ENCODE results near the gene ZNF462. TPM values are rescaled to one million over a fixed set of nuclear protein-coding genes. Genes with fewer than 3 reads are reported as not detected.

Gene ZNF462
- total RNA-seq, 1 experiment from 2014 or later, result 121 TPM

DNA sequence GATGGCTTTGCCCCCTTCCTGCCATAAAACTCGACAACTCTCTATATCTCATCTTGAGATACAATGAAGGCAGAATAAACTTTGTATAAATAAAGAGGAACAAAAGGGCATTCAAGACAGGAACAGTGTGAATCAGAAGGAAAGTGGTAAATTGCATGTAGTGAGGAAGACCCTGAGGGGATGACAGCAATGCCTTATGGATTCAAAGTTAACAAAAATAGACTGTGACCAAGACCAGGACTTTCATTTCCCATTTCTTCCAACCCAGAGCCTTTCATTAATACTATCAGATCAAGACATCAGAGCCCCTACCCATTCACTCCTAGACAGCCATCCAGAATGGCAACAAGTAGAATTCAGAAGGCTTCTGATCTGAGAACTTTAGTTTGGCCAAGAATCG lies 46.4 kb upstream of the ZNF462 start (continued):
- TF ChIP-seq, protein P1, sequence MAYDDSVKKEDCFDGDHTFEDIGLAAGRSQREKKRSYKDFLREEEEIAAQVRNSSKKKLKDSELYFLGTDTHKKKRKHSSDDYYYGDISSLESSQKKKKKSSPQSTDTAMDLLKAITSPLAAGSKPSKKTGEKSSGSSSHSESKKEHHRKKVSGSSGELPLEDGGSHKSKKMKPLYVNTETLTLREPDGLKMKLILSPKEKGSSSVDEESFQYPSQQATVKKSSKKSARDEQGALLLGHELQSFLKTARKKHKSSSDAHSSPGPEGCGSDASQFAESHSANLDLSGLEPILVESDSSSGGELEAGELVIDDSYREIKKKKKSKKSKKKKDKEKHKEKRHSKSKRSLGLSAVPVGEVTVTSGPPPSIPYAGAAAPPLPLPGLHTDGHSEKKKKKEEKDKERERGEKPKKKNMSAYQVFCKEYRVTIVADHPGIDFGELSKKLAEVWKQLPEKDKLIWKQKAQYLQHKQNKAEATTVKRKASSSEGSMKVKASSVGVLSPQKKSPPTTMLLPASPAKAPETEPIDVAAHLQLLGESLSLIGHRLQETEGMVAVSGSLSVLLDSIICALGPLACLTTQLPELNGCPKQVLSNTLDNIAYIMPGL (CRISPR knock-in tag; IDR thresholded peaks at IDR 0.05), result no peak
- TF ChIP-seq ZNF317 (CRISPR knock-in tag; IDR thresholded peaks at IDR 0.05; ENCODE audit: borderline replicate concordance, low read depth), result no peak
- no peak for TF ChIP-seq NFATC4 (CRISPR knock-in tag; IDR thresholded peaks at IDR 0.05)
- TF ChIP-seq, protein P2, sequence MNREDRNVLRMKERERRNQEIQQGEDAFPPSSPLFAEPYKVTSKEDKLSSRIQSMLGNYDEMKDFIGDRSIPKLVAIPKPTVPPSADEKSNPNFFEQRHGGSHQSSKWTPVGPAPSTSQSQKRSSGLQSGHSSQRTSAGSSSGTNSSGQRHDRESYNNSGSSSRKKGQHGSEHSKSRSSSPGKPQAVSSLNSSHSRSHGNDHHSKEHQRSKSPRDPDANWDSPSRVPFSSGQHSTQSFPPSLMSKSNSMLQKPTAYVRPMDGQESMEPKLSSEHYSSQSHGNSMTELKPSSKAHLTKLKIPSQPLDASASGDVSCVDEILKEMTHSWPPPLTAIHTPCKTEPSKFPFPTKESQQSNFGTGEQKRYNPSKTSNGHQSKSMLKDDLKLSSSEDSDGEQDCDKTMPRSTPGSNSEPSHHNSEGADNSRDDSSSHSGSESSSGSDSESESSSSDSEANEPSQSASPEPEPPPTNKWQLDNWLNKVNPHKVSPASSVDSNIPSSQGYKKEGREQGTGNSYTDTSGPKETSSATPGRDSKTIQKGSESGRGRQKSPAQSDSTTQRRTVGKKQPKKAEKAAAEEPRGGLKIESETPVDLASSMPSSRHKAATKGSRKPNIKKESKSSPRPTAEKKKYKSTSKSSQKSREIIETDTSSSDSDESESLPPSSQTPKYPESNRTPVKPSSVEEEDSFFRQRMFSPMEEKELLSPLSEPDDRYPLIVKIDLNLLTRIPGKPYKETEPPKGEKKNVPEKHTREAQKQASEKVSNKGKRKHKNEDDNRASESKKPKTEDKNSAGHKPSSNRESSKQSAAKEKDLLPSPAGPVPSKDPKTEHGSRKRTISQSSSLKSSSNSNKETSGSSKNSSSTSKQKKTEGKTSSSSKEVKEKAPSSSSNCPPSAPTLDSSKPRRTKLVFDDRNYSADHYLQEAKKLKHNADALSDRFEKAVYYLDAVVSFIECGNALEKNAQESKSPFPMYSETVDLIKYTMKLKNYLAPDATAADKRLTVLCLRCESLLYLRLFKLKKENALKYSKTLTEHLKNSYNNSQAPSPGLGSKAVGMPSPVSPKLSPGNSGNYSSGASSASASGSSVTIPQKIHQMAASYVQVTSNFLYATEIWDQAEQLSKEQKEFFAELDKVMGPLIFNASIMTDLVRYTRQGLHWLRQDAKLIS (CRISPR knock-in tag; IDR thresholded peaks at IDR 0.05; ENCODE audit: borderline replicate concordance), result no peak
- no peak for TF ChIP-seq GABPB1 (CRISPR knock-in tag; IDR thresholded peaks at IDR 0.05)
- TF ChIP-seq ZNF396 (CRISPR knock-in tag; IDR thresholded peaks at IDR 0.05; ENCODE audit: borderline replicate concordance), result no peak
- TF ChIP-seq, protein P3, sequence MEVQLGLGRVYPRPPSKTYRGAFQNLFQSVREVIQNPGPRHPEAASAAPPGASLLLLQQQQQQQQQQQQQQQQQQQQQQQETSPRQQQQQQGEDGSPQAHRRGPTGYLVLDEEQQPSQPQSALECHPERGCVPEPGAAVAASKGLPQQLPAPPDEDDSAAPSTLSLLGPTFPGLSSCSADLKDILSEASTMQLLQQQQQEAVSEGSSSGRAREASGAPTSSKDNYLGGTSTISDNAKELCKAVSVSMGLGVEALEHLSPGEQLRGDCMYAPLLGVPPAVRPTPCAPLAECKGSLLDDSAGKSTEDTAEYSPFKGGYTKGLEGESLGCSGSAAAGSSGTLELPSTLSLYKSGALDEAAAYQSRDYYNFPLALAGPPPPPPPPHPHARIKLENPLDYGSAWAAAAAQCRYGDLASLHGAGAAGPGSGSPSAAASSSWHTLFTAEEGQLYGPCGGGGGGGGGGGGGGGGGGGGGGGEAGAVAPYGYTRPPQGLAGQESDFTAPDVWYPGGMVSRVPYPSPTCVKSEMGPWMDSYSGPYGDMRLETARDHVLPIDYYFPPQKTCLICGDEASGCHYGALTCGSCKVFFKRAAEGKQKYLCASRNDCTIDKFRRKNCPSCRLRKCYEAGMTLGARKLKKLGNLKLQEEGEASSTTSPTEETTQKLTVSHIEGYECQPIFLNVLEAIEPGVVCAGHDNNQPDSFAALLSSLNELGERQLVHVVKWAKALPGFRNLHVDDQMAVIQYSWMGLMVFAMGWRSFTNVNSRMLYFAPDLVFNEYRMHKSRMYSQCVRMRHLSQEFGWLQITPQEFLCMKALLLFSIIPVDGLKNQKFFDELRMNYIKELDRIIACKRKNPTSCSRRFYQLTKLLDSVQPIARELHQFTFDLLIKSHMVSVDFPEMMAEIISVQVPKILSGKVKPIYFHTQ (CRISPR knock-in tag; IDR thresholded peaks at IDR 0.05), result no peak

DNA sequence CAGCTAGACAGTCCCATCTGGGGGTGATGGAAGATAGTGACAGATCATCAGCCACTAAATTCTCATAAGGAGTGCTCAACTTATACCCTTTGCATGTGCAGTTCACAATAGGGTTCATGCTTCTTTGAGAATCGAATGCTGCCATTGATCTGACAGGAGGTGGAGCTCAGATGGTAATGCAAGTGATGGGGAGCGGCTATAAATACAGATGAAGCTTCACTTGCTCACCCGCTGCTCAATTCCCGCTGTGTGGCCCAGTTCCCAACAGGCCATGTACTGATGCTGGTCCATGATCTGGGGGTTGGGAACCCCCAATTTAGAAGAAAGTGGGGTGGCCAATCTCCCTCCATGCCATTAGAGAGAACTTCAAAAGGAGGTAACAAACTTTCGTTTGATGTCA lies 44.9 kb upstream of the ZNF462 start:
- peaks cover 12% of the 10 kb centered on the region for H3K36me3 Mint-ChIP-seq
- H3K4me3 Mint-ChIP-seq, result no peak overlapping the region
- ChIA-PET POLR2A (no interaction called here), CTCF (no interaction called here)
- no peaks in the 10 kb centered on the region for H3K4me1 Mint-ChIP-seq
- no peak overlapping the region for H3K27ac Mint-ChIP-seq
- no peak for ATAC-seq
- no peak for DNase-seq (ENCODE audit: low spot score)
- H3K9me3 Mint-ChIP-seq, result peaks cover 11% of the 10 kb centered on the region
- H3K27me3 Mint-ChIP-seq (ENCODE audit: low read depth), result no peaks in the 10 kb centered on the region; the same call in 1 of the 2 replicates
- TF ChIP-seq TEAD4 (CRISPR knock-in tag; IDR thresholded peaks at IDR 0.05) (no peak), JUN (CRISPR knock-in tag; IDR thresholded peaks at IDR 0.05) (no peak), ZBTB21 (CRISPR knock-in tag; IDR thresholded peaks at IDR 0.05; ENCODE audit: borderline replicate concordance) (no peak), ZNF416 (CRISPR knock-in tag; IDR thresholded peaks at IDR 0.05) (no peak), NR1H2 (CRISPR knock-in tag; IDR thresholded peaks at IDR 0.05) (no peak), NR2C2 (CRISPR knock-in tag; IDR thresholded peaks at IDR 0.05) (no peak), MYBL2 (CRISPR knock-in tag; IDR thresholded peaks at IDR 0.05) (no peak), TCF7 (CRISPR knock-in tag; IDR thresholded peaks at IDR 0.05; ENCODE audit: low read depth) (no peak), SP1 (CRISPR knock-in tag; conservative IDR thresholded peaks at IDR 0.05) (no peak), SOX15 (CRISPR knock-in tag; IDR thresholded peaks at IDR 0.05) (no peak), ZNF671 (CRISPR knock-in tag; IDR thresholded peaks at IDR 0.05) (no peak), GRHL2 (CRISPR knock-in tag; IDR thresholded peaks at IDR 0.05; ENCODE audit: insufficient replicate concordance, severe bottlenecking) (no peak)
- TF ChIP-seq, protein P4, sequence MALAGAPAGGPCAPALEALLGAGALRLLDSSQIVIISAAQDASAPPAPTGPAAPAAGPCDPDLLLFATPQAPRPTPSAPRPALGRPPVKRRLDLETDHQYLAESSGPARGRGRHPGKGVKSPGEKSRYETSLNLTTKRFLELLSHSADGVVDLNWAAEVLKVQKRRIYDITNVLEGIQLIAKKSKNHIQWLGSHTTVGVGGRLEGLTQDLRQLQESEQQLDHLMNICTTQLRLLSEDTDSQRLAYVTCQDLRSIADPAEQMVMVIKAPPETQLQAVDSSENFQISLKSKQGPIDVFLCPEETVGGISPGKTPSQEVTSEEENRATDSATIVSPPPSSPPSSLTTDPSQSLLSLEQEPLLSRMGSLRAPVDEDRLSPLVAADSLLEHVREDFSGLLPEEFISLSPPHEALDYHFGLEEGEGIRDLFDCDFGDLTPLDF (CRISPR knock-in tag; IDR thresholded peaks at IDR 0.05), result no peak
- TF ChIP-seq, protein P5, sequence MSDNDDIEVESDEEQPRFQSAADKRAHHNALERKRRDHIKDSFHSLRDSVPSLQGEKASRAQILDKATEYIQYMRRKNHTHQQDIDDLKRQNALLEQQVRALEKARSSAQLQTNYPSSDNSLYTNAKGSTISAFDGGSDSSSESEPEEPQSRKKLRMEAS (CRISPR knock-in tag; IDR thresholded peaks at IDR 0.05), result no peak
- TF ChIP-seq, protein P6, sequence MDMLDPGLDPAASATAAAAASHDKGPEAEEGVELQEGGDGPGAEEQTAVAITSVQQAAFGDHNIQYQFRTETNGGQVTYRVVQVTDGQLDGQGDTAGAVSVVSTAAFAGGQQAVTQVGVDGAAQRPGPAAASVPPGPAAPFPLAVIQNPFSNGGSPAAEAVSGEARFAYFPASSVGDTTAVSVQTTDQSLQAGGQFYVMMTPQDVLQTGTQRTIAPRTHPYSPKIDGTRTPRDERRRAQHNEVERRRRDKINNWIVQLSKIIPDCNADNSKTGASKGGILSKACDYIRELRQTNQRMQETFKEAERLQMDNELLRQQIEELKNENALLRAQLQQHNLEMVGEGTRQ (CRISPR knock-in tag; IDR thresholded peaks at IDR 0.05), result no peak
- TF ChIP-seq, protein P7, sequence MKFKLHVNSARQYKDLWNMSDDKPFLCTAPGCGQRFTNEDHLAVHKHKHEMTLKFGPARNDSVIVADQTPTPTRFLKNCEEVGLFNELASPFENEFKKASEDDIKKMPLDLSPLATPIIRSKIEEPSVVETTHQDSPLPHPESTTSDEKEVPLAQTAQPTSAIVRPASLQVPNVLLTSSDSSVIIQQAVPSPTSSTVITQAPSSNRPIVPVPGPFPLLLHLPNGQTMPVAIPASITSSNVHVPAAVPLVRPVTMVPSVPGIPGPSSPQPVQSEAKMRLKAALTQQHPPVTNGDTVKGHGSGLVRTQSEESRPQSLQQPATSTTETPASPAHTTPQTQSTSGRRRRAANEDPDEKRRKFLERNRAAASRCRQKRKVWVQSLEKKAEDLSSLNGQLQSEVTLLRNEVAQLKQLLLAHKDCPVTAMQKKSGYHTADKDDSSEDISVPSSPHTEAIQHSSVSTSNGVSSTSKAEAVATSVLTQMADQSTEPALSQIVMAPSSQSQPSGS (CRISPR knock-in tag; IDR thresholded peaks at IDR 0.05; ENCODE audit: borderline replicate concordance, low read depth), result no peak
- TF ChIP-seq, protein P8, sequence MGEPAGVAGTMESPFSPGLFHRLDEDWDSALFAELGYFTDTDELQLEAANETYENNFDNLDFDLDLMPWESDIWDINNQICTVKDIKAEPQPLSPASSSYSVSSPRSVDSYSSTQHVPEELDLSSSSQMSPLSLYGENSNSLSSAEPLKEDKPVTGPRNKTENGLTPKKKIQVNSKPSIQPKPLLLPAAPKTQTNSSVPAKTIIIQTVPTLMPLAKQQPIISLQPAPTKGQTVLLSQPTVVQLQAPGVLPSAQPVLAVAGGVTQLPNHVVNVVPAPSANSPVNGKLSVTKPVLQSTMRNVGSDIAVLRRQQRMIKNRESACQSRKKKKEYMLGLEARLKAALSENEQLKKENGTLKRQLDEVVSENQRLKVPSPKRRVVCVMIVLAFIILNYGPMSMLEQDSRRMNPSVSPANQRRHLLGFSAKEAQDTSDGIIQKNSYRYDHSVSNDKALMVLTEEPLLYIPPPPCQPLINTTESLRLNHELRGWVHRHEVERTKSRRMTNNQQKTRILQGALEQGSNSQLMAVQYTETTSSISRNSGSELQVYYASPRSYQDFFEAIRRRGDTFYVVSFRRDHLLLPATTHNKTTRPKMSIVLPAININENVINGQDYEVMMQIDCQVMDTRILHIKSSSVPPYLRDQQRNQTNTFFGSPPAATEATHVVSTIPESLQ (CRISPR knock-in tag; IDR thresholded peaks at IDR 0.05), result no peak
